Keratinocyte (primary cell): Measurements from ENCODE around the gene PDGFRA. TPM values are rescaled to one million over a fixed set of nuclear protein-coding genes. Genes with fewer than 3 reads are reported as not detected.
A peak's percentile ranks its signal among the peaks of the same experiment; 100 is the strongest.

Experiments used
- DNase-seq: peaks from one replicate; pipeline ENCODE4 v3.0.0-alpha.2; 2011; ENCODE audit warnings: low read depth, missing footprints, low spot score
- FAIRE-seq: peaks from 2 replicates; lab custom pipeline; 2011; peaks lifted over from hg19 to GRCh38; lab: Jason Lieb, UNC
- H2AFZ ChIP-seq: 2 replicates; pipeline ENCODE4 v1.6.0; 2012; ENCODE audit warnings: low read length, control low read depth, inconsistent platforms; ENCODE audit not compliant: control insufficient read depth
- H3K27ac ChIP-seq: 2 replicates; pipeline ENCODE4 v1.5.1; 2011; ENCODE audit warnings: low read length; ENCODE audit not compliant: control insufficient read depth, insufficient read depth
- H3K27me3 ChIP-seq: 3 replicates; pipeline ENCODE4 v1.6.0; 2011; ENCODE audit warnings: low read length; ENCODE audit not compliant: control insufficient read depth, insufficient read depth; ENCODE audit errors: extremely low read depth
- H3K36me3 ChIP-seq, 2 experiments: 2 replicates in 1 of 2; 3 replicates in 1 of 2; pipeline ENCODE4 v1.5.1; 2011; ENCODE audit warnings: low read length in 2 of 2, mild to moderate bottlenecking in 1 of 2; ENCODE audit not compliant: control insufficient read depth in 2 of 2, insufficient read depth in 2 of 2; ENCODE audit errors: extremely low read depth in 1 of 2
- H3K4me1 ChIP-seq: 3 replicates; pipeline ENCODE4 v1.5.1; 2011; ENCODE audit warnings: low read length; ENCODE audit not compliant: control insufficient read depth, insufficient read depth; ENCODE audit errors: extremely low read depth
- H3K4me2 ChIP-seq: 3 replicates; pipeline ENCODE4 v1.6.0; 2011; ENCODE audit warnings: low read depth, low read length; ENCODE audit not compliant: control insufficient read depth, insufficient read depth; ENCODE audit errors: extremely low read depth
- H3K4me3 ChIP-seq, 3 experiments: fragments of 200-600 bp in 1 of 3; sonication (generic) in 1 of 3; 2 replicates in 2 of 3; 3 replicates in 1 of 3; pipeline ENCODE4 v1.5.1; 2011 to 2016; ENCODE audit warnings: low read length in 3 of 3, mild to moderate bottlenecking in 3 of 3, control low read depth in 2 of 3, inconsistent platforms in 1 of 3, low read depth in 1 of 3, mixed read lengths in 1 of 3, mixed run types in 1 of 3, moderate library complexity in 1 of 3; ENCODE audit not compliant: control insufficient read depth in 2 of 3, insufficient read depth in 2 of 3; ENCODE audit errors: extremely low read depth in 1 of 3
- H3K79me2 ChIP-seq: 2 replicates; pipeline ENCODE4 v1.6.0; 2012; ENCODE audit warnings: low read length; ENCODE audit not compliant: control insufficient read depth, insufficient read depth
- H3K9ac ChIP-seq: 3 replicates; pipeline ENCODE4 v1.6.0; 2011; ENCODE audit warnings: low read length; ENCODE audit not compliant: control insufficient read depth, insufficient read depth; ENCODE audit errors: extremely low read depth
- H3K9me1 ChIP-seq: 3 replicates; pipeline ENCODE4 v1.6.0; 2011; ENCODE audit warnings: low read length; ENCODE audit not compliant: control insufficient read depth, insufficient read depth; ENCODE audit errors: extremely low read depth
- H3K9me3 ChIP-seq: 2 replicates; pipeline ENCODE4 v1.5.1; 2012; ENCODE audit warnings: low read depth, low read length; ENCODE audit not compliant: control insufficient read depth
- H4K20me1 ChIP-seq: 3 replicates; pipeline ENCODE4 v1.6.0; 2011; ENCODE audit warnings: low read length; ENCODE audit not compliant: control insufficient read depth, insufficient read depth; ENCODE audit errors: extremely low read depth
- EZH2 ChIP-seq: IDR thresholded peaks from one replicate; pipeline ENCODE4 v1.6.1; 2012; ENCODE audit warnings: inconsistent platforms, mild to moderate bottlenecking, low read length, moderate library complexity
- dilution Hi-C: fragments of 300-500 bp; cut with MboI; formaldehyde crosslinking; loops from one replicate; pipeline ENCODE4 v1.7.0; 2020; ENCODE audit warnings: low sequenced_read_pairs; ENCODE audit not compliant: extremely low pct_ligation_motif_present
- polyA plus RNA-seq, 5 experiments: library from polyadenylated mRNA; depleted of rRNA in 3 of 5; stranded (reverse) in 3 of 5; stranded (forward) in 1 of 5; unstranded in 1 of 5; fragments of >200 nt; gene quantifications; 1 replicate in 1 of 5; 2 replicates in 3 of 5; 3 replicates in 1 of 5; pipeline versions ENCODE4 v1.2.1 to v1.2.3, GENCODE V29; 2011 to 2012; ENCODE audit warnings: missing spikeins in 2 of 5, low read depth in 1 of 5, low replicate concordance in 1 of 5
- TF ChIP-seq, protein P1 (sequence below), 3 experiments: IDR thresholded peaks in 1 of 3; conservative IDR thresholded peaks in 1 of 3; optimal IDR thresholded peaks in 1 of 3; 2 replicates in 2 of 3; 3 replicates in 1 of 3; pipeline versions ENCODE3 to v1.5.1; 2011; ENCODE audit warnings: low read length in 3 of 3, mild to moderate bottlenecking in 3 of 3, moderate library complexity in 2 of 3, control low read depth in 1 of 3, inconsistent platforms in 1 of 3; ENCODE audit not compliant: insufficient read depth in 2 of 3; ENCODE audit errors: extremely low read depth in 1 of 3

Gene PDGFRA
- polyA plus RNA-seq, 1 donor (not counting 4 experiments of a cell fraction or from before 2014, with no cell fraction given): 0.22 TPM

DNA sequence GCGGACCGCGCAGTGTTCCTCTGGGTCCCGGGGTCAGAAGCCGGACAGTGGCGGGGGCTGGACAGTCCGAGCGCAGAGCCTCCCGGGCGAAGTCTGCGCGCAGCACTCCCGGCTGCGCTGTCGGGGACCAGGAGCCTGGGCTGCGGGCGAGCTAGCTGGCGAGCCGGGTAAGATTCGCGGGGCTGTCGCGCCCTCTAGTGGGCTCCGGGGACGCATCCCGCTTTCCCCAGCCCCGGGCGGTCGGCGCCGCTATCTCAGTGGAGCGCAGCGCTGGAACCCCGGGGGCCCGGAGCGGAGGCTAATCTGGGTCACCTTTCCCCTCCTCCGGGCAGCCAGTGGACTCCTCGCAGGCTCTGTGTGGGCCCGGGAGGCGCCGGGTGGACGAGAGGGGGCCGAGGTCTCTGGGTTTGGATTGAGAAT, 4.2 kb downstream of the PDGFRA start:
- Histone ChIP-seq H4K20me1 (no peaks in the 10 kb centered on the region), H3K36me3 (no peaks in the 10 kb centered on the region), H3K4me1 (peaks cover 26% of the 10 kb centered on the region), H3K9me1 (no peaks in the 10 kb centered on the region), H3K4me3 (peak overlapping the region; percentile 40 to 57 (median 57)), H3K79me2 (no peaks in the 10 kb centered on the region), H2AFZ (peak overlapping the region; percentile 83), H3K27ac (no peak overlapping the region), H3K9me3 (no peaks in the 10 kb centered on the region), H3K27me3 (peaks cover 45% of the 10 kb centered on the region), H3K9ac (no peak overlapping the region), H3K4me2 (peak overlapping the region; percentile 78)
- FAIRE-seq (no peak), DNase-seq (no peak)
- dilution Hi-C loops: no loop called here
- TF ChIP-seq, protein P1, sequence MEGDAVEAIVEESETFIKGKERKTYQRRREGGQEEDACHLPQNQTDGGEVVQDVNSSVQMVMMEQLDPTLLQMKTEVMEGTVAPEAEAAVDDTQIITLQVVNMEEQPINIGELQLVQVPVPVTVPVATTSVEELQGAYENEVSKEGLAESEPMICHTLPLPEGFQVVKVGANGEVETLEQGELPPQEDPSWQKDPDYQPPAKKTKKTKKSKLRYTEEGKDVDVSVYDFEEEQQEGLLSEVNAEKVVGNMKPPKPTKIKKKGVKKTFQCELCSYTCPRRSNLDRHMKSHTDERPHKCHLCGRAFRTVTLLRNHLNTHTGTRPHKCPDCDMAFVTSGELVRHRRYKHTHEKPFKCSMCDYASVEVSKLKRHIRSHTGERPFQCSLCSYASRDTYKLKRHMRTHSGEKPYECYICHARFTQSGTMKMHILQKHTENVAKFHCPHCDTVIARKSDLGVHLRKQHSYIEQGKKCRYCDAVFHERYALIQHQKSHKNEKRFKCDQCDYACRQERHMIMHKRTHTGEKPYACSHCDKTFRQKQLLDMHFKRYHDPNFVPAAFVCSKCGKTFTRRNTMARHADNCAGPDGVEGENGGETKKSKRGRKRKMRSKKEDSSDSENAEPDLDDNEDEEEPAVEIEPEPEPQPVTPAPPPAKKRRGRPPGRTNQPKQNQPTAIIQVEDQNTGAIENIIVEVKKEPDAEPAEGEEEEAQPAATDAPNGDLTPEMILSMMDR (optimal IDR thresholded peaks at IDR 0.05 in 1 of 3, IDR thresholded peaks at IDR 0.05 in 1 of 3, conservative IDR thresholded peaks at IDR 0.05 in 1 of 3; ENCODE audit: extremely low read depth in 1 of 3, insufficient read depth in 2 of 3, low read length in 3 of 3): peak in 2 of 3 experiments; percentile 63 to 88
- no peak for TF ChIP-seq EZH2

DNA sequence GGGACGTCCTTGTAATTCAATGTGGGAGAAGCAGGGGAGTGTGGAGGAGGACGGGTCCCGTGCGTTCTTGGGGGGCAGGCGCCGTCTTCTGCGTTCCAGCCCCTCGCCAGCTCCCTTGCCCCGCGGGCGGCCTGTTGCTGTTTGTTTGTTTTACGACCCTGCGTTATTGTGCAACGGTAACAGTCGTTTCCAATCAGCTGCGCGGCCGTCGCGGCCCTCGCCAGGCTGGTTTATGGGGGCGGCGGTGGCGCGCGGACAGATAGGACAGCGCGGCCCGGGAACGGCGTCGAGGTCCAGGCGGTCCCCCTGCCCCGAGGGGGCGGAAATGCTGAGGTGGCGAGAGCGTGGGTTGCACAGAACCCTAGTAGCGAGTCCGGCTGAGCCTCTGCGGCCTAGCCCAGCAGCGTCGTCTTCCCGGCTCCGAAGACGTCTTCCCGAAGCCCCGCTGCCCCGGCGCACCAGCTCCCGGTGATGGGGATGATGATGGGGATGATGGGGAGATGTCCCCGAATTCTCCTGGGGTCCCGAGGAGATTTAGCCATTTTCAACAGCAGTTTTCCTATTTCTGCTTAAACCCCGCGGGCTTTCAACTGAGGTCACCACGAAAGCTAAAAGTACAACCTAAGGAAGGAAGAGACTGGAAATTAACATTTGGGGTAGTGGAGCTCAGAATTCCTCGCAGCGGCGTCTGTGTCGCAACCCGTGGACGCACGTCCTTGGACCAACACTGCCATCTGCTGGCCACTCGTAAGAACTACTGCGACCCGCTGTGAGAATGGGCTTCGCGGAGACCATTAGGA, 4.8 kb downstream of the PDGFRA start:
- no peak for TF ChIP-seq EZH2
- TF ChIP-seq, protein P1 (optimal IDR thresholded peaks at IDR 0.05 in 1 of 3, IDR thresholded peaks at IDR 0.05 in 1 of 3, conservative IDR thresholded peaks at IDR 0.05 in 1 of 3; ENCODE audit: extremely low read depth in 1 of 3, insufficient read depth in 2 of 3, low read length in 3 of 3): peak in 2 of 3 experiments; percentile 84 to 85
- no peak overlapping the region for H3K9ac ChIP-seq
- dilution Hi-C loops: no loop called here
- peaks cover 25% of the 10 kb centered on the region for H3K4me1 ChIP-seq
- peaks cover 39% of the 10 kb centered on the region for H3K27me3 ChIP-seq
- no peaks in the 10 kb centered on the region for H3K9me3 ChIP-seq
- no peaks in the 10 kb centered on the region for H3K36me3 ChIP-seq
- peak overlapping the region; percentile 78 for H3K4me2 ChIP-seq
- H3K9me1 ChIP-seq: no peaks in the 10 kb centered on the region
- no peak overlapping the region for H3K27ac ChIP-seq
- no peaks in the 10 kb centered on the region for H3K79me2 ChIP-seq
- H2AFZ ChIP-seq: peak overlapping the region; percentile 49
- H4K20me1 ChIP-seq: no peaks in the 10 kb centered on the region
- DNase-seq (no peak), FAIRE-seq (peak; percentile 86)
- H3K4me3 ChIP-seq: peak overlapping the region; percentile 40 to 57 (median 57)
